CD4-positive, alpha-beta T cell treated with Interleukin-10 for 1 hour (primary cell): ENCODE results near the gene MFSD12.
"Not testable (repeated sequence)": the region's sequence is repeated elsewhere in the genome, so short reads cannot be mapped to it uniquely, and the experiment has no call there.

ENCODE experiments used
- DNase-seq: peaks from one replicate; pipeline ENCODE4 v3.0.0-alpha.2; 2020

The MFSD12 gene

DNA sequence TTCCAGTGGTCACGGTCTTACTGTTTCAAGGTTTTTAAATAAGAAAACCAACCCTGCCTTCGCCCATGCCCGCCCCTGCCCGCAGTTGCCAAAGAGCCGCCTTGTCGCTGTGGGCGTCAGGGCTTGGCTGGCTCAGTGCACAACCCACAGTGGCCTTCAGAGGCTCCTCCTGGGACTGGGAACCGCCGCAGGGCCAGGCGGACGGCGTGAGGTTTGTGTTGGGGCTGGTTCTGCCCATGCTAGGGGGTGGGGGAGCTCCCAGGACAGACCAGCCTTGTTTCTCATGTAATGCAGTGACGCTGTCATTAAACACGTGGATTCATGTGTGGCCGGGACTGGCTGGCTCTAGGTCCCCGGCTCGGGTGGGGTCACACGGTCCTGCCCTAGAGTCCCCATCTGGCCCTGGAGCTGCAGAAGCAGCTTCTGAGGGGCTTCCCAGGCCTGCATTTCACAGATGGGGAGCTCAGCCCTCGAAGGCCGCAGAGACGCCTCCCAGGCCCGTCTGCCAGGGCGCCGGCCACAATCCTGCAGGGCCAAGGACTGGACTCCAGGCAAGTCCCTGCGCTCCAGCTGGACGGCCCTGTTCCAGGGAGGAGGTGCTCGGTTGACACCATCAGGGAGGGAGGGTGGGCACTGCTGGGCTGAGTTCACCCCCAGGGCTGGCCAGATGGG, 20.8 kb downstream of the MFSD12 start:
- no peak for DNase-seq

DNA sequence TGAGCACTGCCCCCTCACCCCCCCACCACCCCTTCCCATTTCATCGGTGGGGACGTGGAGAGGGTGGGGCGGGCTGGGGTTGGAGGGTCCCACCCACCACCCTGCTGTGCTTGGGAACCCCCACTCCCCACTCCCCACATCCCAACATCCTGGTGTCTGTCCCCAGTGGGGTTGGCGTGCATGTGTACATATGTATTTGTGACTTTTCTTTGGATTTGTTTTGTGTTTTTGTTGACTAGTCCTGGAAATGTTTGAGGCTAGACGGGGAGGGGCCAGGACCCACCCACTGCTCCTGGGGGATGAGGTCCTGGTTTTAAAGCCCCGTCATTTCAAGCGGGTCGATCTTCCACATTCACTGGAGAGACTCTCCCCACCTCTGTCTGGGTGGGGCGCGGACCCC, 21.4 kb downstream of the MFSD12 start:
- no peak for DNase-seq

DNA sequence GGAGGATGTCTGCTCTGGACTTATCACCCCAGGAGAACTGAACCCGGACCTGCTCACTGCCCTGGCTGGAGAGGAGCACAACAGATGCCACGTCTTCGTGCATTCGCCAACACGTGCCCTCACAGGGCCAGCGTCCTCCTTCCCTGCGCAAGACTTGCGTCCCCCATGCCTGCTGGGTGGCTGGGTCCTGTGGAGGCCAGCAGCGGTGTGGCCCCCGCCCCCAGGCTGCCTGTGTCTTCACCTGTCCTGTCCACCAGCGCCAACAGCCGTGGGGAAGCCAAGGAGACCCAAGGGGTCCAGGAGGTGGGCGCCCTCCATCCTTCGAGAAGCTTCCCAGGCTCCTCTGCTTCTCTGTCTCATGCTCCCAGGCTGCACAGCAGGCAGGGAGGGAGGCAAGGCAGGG, 21.8 kb downstream of the MFSD12 start:
- no peak for DNase-seq

DNA sequence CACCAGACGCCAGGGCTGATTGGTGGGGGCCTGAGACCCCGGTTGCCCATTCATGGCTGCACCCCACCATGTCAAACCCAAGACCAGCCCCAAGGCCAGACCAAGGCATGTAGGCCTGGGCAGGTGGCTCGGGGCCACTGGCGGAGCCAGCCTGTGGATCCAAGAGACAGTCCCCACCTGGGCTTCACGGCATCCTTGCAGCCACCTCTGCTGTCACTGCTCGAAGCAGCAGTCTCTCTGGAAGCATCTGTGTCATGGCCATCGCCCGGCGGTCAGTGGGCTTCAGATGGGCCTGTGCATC, 22.2 kb downstream of the MFSD12 start:
- no peak for DNase-seq

DNA sequence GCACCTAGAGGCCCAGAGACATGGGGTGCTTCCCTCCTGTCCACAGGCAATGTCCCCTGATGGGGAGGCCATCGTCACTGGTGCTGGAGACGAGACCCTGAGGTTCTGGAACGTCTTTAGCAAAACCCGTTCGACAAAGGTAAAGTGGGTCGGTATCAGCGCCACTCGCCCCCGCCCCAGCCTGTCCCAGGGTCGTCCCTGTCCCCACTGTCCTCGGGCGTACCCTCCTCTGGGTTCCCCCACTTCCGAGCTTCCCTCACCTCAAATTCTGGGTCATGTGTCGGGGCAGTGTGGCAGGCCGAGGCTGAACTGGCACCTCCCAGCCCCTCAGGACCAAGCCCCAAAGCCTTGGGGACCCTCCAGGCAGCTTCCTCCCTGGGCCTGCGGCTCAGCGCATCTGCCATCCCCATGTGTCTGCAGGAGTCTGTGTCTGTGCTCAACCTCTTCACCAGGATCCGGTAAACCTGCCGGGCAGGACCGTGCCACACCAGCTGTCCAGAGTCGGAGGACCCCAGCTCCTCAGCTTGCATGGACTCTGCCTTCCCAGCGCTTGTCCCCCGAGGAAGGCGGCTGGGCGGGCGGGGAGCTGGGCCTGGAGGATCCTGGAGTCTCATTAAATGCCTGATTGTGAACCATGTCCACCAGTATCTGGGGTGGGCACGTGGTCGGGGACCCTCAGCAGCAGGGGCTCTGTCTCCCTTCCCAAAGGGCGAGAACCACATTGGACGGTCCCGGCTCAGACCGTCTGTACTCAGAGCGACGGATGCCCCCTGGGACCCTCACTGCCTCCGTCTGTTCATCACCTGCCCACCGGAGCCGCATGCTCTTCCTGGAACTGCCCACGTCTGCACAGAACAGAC, 22.8 kb downstream of the MFSD12 start:
- DNase-seq = no peak

DNA sequence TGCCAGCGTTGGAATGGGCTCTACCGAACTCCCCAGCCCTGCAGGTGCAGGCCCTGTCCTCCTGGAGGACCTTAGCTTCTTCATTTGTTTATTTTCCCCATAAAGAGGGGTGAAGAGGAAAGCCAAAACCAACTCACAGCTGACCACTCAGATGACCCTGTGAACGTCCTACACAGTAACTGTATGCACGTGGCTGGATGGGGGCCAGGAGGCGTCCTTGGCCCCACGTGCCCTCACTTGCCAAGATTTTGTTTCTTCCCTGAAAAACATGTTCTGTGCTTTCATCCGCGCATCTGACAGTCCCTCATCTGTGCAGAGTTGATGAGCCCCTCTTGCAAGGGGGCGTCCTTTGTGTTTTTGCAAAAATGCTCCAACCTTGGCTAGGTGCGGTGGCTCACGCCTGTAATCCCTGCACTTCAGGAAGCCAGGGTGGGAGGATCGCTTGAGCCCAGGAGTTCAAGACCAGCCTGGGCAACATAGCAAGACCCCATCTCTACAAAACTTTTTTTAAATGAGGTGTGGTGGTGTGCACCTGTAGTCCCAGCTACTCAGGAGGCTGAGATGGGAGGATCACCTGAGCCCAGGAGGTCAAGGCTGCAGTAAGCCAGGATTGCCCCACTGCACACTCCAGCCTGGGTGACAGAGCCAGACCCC, 23.7 kb downstream of the MFSD12 start:
- no peak for DNase-seq

DNA sequence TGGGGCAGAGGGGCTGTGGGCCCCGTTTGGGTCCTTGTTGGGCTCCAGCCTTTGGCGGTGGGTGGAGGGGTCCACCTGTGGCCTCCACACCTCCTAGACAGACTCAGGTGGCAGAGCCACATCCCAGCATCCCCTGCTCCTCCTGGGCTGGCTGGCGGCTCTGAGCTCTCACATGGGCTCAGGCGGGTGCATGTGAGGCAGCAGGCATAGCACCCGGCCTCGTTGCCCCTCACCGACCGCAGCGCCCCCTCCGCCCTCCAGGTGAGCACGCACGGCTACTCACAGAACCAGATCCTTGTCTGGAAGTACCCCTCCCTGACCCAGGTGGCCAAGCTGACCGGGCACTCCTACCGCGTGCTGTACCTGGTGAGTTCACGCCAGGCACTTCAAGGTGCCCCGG, 24.4 kb downstream of the MFSD12 start:
- DNase-seq = no peak

DNA sequence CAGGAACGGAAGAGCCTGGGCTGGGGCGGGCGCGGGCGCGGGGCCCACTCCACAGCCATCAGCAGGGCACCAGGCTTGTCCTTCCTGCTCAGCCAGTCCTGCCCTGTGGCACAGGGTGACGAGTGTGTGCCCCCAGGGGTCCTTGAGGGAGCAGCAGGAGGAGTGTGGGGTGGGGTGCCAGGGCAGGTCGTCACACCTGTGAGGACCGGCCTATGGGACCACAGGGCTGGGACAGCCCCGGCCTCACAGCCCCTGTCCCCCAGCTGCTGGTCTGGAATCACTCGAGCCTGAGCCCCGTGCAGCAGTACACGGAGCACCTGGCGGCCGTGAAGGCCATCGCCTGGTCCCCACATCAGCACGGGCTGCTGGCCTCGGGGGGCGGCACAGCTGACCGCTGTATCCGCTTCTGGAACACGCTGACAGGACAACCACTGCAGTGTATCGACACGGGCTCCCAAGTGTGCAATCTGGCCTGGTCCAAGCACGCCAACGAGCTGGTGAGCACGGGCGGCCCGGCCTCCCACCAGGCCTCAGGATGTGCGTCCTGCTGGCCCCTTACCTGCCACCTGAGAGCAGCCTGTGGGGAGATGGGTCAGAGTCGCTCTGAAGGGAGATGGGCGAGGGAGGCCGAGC, 25.1 kb downstream of the MFSD12 start:
- no peak for DNase-seq

DNA sequence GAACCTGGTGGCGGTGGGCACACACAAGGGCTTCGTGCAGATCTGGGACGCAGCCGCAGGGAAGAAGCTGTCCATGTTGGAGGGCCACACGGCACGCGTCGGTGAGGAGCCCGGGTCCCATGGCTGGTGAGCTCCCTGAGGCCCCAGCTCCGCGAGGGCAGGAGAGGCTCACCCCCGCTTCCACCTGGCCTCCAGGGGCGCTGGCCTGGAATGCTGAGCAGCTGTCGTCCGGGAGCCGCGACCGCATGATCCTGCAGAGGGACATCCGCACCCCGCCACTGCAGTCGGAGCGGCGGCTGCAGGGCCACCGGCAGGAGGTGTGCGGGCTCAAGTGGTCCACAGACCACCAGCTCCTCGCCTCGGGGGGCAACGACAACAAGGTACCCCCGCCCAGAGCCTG, 25.7 kb downstream of the MFSD12 start:
- no peak for DNase-seq

DNA sequence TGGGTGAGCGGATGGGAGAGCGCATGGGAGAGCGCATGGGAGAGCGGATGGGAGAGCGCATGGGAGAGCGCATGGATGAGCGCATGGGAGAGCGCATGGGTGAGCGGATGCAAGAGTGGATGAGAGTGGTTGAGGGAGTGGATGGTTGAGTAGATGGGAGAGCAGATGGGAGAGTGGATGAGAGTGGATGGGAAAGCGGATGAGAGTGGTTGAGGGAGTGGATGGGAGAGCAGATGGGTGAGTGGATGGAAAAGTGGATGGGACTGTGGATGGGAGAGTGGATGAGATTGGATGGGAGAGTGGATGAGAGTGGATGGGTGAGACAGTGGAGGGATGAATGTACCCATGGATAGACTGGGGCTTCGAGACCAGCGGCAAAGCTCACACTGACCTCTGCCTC, 27.0 kb downstream of the MFSD12 start:
- DNase-seq = no peak

DNA sequence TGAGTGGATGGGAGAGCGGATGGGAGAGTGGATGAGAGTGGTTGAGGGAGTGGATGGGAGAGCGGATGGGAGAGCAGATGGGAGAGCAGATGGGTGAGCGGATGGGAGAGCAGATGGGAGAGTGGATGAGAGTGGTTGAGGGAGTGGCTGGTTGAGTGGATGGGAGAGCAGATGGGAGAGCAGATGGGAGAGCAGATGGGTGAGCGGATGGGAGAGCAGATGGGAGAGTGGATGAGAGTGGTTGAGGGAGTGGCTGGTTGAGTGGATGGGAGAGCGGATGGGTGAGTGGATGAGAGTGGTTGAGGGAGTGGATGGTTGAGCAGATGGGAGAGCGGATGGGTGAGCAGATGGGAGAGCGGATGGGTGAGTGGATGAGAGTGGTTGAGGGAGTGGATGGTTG, 28.1 kb downstream of the MFSD12 start:
- DNase-seq = not testable (repeated sequence)

DNA sequence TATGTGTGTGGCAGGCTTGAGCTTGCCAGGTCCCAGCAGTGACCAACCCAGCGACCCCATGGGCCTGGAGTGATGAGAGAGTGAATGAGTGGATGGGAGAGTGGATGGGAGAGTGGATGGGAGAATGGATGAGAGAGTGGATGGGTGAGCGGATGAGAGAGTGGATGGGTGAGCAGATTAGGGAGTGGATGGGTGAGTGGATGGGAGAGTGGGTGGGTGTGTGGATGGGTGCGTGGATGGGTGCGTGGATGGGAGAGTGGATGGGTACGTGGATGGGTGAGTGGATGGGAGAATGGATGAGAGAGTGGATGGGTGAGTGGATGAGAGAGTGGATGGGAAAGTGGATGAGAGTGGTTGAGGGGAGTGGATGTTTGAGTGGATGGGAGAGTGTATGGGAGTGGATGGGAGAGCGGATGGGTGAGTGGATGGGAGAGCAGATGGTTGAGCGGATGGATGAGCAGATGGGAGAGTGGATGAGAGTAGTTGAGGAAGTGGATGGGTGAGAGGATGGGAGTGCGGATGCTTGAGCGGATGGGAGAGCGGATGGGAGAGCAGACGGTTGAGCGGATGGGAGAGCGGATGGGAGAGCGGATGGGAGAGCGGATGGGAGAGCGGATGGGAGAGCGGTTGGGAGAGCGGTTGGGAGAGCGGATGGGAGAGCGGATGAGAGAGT, 28.7 kb downstream of the MFSD12 start:
- no peak for DNase-seq

DNA sequence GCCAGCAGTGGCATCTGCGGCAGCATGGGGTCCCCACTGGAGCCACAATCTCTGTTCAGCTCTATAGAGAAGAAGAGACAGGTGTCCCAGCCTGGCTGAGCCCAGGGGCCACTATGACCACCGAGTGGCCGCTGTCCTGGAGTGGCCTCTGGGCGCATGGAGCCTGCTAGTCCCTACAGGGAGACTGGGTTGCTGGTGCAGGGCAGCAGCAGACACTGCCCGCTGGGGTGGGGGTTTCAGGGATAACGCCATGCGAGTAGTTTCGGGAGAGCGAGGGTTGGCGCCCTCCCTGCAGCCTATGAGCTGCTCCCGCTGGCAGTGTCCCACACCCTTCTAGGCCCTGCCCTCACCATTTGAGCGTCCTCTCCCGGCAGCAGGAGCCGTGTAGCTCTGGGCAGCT, 29.3 kb downstream of the MFSD12 start:
- DNase-seq = no peak

DNA sequence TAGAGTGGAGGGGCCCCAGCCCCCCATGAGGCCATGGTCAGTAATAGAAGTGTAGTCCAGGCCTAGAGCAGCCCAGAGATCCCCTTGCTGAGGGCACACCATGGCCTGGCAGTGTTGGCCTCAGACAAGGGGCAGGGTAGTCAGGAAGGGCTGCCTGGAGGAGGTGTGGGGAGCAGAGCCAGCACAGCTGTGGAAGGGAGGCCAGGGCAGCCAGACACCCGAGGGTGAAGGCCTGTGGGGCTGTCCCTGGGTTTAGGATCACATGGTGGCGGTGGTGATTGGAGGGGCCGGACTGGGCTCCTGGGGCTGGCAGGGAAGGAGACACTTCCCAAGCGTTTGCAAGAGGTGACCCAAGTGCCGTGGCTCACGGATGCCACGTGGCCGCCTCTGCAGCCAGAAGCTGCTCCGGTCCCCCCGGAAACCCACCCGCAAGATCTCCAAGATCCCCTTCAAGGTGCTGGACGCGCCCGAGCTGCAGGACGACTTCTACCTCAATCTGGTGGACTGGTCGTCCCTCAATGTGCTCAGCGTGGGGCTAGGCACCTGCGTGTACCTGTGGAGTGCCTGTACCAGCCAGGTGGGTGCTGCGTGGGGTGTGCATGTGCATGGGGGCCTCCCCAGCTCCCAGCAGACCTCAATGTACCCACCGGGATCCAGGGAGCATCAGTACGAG, 30.0 kb downstream of the MFSD12 start:
- DNase-seq = no peak

DNA sequence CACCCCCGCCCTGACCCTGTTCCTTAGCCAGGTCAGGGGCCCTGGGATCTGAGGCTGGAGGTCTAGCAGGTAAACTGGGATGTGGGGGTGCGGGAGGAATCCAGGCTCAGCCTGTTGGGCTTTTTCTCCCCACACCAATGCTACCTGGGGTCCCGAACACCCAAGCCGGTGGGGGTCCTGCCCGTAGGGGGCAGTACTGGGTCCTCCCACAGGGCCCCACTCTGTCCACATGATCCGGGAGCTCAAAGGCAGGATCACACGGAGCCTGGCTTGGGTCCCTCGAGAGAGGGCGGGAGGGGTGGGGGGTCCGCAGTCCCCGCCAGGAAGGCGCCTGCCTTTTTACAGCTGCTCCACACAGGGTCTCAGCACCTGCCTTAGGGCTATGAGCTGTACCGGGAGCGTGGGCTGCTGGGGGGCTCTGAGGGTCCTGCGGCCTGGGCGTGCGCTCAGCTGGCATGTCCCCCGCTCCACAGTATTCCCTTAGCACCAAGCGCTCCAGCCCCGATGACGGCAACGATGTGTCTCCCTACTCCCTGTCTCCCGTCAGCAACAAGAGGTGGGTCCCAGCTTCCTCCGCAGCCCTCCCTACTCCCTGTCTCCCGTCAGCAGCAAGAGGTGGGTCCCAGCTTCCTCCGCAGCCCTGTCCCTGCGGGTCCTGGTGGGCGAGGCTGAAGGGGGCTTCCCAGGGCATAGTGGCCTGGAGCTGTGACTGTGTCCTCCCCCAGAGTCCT, 30.7 kb downstream of the MFSD12 start:
- no peak for DNase-seq

DNA sequence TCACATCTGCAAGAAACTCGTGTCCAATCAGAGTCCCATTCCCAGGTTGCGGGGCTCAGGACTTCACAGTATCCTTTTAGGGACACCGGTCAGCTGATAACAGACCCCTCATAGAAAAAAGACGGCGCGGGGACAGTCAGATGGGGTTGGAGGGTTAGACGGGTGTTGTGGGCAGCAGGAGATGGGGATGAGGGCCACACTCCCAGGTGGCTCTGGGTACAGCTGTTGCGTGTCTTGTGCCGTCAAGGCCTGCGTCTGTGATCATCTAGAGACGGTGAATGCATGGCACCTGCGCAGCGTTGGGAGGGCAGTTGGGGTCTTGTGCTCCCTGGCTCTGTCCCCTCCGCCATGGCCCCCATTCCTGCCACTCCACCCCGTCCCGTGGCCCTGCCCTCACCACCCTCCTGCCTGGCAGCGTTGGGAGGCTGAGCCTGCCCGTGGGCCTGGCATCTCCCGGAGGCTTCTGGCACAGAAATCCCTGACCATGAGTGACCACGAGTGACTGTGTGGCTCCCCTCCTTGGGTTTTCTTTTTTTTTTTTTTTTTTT, 32.4 kb downstream of the MFSD12 start:
- no peak for DNase-seq

DNA sequence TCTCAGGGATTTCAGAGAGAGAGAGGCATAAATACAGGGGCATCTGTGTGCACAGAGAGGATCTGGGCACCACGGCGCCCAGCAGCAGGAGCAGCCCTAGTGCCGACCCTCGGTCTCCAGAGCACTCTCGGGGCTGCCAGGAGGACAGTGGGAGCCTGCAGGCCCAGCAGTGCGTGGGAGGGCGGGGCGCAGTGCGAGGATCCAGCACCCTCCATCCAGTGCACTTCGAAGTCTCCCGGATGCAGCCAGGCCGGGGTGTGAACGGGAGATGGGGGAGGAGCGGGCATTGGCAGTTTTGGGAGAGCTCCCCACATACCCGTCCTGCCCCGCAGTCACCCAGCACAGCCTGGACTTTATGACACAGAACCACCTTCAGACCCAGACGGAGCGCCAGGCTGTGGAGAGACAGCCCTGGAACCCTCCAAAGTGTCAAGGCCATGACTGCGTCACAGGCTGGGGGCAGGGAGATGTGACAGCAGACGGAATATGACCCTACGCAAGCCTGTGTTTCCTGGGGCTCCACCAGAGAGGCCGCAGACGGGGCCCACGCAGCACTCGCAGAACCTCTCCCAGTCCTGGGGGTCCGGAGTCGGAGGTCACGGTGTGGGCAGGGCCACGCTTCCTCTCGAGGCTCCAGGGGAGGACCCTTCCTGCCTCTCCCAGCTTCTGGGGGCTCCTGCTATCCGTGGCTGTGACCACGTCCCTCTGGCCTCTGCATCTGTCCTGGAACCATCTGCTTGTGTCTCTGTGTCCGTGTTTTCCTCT, 33.1 kb downstream of the MFSD12 start:
- DNase-seq = no peak

DNA sequence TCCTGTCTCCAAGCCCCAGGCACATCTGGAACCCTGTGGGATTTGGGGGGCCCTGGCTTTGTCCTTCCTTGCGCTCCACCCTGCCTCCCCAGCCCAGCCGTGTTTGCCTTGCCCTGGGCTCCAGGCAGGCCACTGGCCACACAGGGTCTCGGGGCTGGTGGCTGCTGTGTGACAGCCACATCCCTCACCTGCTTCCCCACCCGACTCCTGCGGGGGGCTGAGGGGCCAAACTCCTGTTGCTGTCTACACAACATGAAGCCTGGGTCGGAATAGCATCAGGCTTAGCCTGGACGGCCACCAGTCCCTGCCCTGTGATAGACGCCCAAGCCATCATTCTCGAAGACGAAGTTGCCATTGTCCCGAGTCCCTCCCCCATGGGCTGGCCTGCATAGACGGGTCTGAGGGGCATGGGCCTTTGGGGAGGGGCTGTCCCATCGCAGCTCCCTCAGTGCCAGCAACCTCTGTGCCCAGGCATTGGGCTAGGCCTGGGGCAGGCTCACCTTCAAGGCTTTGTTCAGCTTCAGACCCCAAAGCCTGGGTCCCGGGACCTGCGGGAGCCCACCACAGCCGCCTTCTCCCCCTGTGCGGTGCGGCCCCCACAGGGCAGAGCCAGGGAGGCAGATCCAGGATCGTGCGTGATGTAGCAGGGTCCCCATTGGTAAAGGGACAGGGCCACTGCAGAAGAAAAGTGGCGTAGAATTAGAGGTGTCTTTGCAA, 33.9 kb downstream of the MFSD12 start:
- DNase-seq = no peak

DNA sequence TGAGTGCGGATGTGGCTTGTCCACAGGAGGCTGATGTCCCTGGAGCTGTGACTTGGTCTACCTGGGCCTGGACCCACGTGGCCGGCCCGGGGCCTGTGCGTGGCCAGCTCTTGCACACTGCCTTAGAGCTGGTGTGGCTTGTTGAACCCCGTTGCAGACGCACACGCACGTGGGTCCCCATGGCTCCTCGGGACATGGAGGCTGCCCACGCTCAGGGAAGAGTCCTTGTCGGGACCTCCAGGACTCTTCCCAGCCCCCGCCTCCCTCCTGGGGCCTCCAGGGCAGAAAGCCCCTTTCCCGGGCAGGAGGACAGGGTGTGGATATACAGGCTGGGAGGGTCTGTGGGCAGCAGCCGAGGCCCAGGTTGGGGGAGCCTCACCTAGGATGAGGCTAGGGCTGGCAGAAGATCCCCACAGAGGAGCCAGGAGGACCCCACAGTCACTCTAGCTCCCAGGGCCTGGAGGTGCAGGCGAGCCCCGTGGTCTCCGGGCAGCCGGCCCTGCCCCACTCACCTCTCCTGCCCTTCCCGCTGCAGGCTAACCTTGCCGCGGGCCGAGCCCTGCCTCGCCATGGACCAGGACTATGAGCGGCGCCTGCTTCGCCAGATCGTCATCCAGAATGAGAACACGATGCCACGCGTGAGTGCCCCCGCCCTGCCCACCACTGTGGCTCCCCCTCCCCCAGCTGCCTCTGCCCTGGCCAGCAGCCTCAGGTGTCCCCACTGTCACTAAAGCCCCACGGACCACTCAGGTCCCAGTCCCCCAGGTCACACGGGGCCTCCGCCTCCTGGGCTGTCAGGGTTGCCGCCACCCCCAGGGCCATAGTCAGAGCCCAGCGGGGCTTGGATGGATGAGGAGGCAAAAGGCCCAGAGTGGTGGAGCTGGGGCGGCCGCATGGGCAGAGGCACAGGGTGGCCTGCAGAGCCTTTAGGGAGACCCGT, 34.7 kb downstream of the MFSD12 start:
- no peak for DNase-seq
